HepG2 (cell line): Measurements from ENCODE around the gene MYL6. TPM values are rescaled to one million over a fixed set of nuclear protein-coding genes. Genes with fewer than 3 reads are reported as not detected.

Experiments
- ARNT2 ChIP-seq: sonication (generic); formaldehyde crosslinking; IDR thresholded peaks from 2 replicates; pipeline ENCODE4 v1.8.0; 2022; ENCODE audit warnings: mild to moderate bottlenecking, low read depth, missing genetic modification reagents, moderate library complexity
- ELF1 ChIP-seq: sonication (generic); formaldehyde crosslinking; IDR thresholded peaks from 2 replicates; pipeline ENCODE4 v1.4.0; 2020; ENCODE audit warnings: missing genetic modification reagents
- ELF4 ChIP-seq: sonication (generic); formaldehyde crosslinking; IDR thresholded peaks from 2 replicates; pipeline ENCODE4 v1.5.0; 2020; ENCODE audit warnings: missing genetic modification reagents, mild to moderate bottlenecking, moderate library complexity, borderline replicate concordance
- FOXJ3 ChIP-seq: sonication (generic); formaldehyde crosslinking; IDR thresholded peaks from 2 replicates; pipeline ENCODE4 v1.4.0; 2020; ENCODE audit warnings: missing genetic modification reagents, mild to moderate bottlenecking, borderline replicate concordance
- KAT7 ChIP-seq: IDR thresholded peaks from 2 replicates; pipeline ENCODE4 v1.6.1; 2018; ENCODE audit warnings: borderline replicate concordance, missing compliant biosample characterization
- MBD4 ChIP-seq: IDR thresholded peaks from 2 replicates; pipeline ENCODE4 v1.6.1; 2012; ENCODE audit warnings: low read length, inconsistent platforms, borderline replicate concordance
- MLXIP ChIP-seq: sonication (generic); formaldehyde crosslinking; IDR thresholded peaks from 2 replicates; pipeline ENCODE4 v1.9.0; 2021; ENCODE audit warnings: missing genetic modification reagents, borderline replicate concordance
- MTA1 ChIP-seq: sonication (generic); formaldehyde crosslinking; IDR thresholded peaks from 2 replicates; pipeline ENCODE4 v1.4.0; 2020; ENCODE audit warnings: missing genetic modification reagents, mild to moderate bottlenecking, borderline replicate concordance
- RBM22 ChIP-seq: fragments of 200-400 bp; formaldehyde crosslinking; optimal IDR thresholded peaks from 2 replicates; pipeline ENCODE3; 2017; ENCODE audit warnings: mild to moderate bottlenecking, low read length, moderate library complexity
- SPEN ChIP-seq: sonication (generic); formaldehyde crosslinking; IDR thresholded peaks from 2 replicates; pipeline ENCODE4 v1.5.1; 2020; ENCODE audit warnings: low read depth, mild to moderate bottlenecking, missing genetic modification reagents
- ZBTB1 ChIP-seq: sonication (generic); formaldehyde crosslinking; IDR thresholded peaks from 2 replicates; pipeline ENCODE4 v1.4.0; 2020; ENCODE audit warnings: missing genetic modification reagents, borderline replicate concordance
- ZNF275 ChIP-seq: sonication (generic); formaldehyde crosslinking; IDR thresholded peaks from 2 replicates; pipeline ENCODE4 v1.8.0; 2022; ENCODE audit warnings: missing genetic modification reagents, mild to moderate bottlenecking, inconsistent platforms, borderline replicate concordance
- ZNF335 ChIP-seq: sonication (generic); formaldehyde crosslinking; IDR thresholded peaks from 2 replicates; pipeline ENCODE4 v1.4.0; 2020; ENCODE audit warnings: missing genetic modification reagents
- ZNF337 ChIP-seq: sonication (generic); formaldehyde crosslinking; IDR thresholded peaks from 2 replicates; pipeline ENCODE4 v1.5.1; 2020; ENCODE audit warnings: missing genetic modification reagents, low read depth, mild to moderate bottlenecking, borderline replicate concordance
- ZNF670 ChIP-seq: sonication (generic); formaldehyde crosslinking; IDR thresholded peaks from 2 replicates; pipeline ENCODE4 v1.8.0; 2022; ENCODE audit warnings: mild to moderate bottlenecking, missing genetic modification reagents, borderline replicate concordance
- ZNF777 ChIP-seq: sonication (generic); formaldehyde crosslinking; IDR thresholded peaks from 2 replicates; pipeline ENCODE4 v1.4.0; 2020; ENCODE audit warnings: missing genetic modification reagents
- ZNF841 ChIP-seq: sonication (generic); formaldehyde crosslinking; IDR thresholded peaks from 2 replicates; pipeline ENCODE4 v1.8.1; 2023; ENCODE audit warnings: missing genetic modification reagents, borderline replicate concordance
- polyA plus RNA-seq, 8 experiments: library from polyadenylated mRNA; depleted of rRNA in 3 of 8; stranded (reverse) in 7 of 8; unstranded in 1 of 8; fragments of >200 nt; fragmentation: Illumina TruSeq in 4 of 8; extraction: Trizol in 4 of 8; gene quantifications; 2 replicates each; pipeline versions ENCODE4 v1.2.1 to v1.2.3, GENCODE V29; 2011 to 2016; ENCODE audit warnings: low read depth in 4 of 8, missing spikeins in 1 of 8, mixed read lengths in 1 of 8; ENCODE audit not compliant: insufficient read depth in 1 of 8
- total RNA-seq, 5 experiments: library from RNA; depleted of rRNA; stranded (reverse); fragments of >200 nt; fragmentation: Illumina TruSeq; extraction: Trizol; gene quantifications; 2 replicates each; pipeline ENCODE4 v1.2.3, GENCODE V29; 2016; ENCODE audit warnings: low read depth in 1 of 5
- TF ChIP-seq, protein P1 (sequence below): sonication (generic); formaldehyde crosslinking; conservative IDR thresholded peaks from 2 replicates; pipeline ENCODE4 v1.4.0; 2020; ENCODE audit warnings: mild to moderate bottlenecking, missing genetic modification reagents, moderate library complexity

The MYL6 gene
- total and polyA plus RNA-seq, 2 of the 13 experiments (the other 11 are each of a cell fraction or from before 2014, with no cell fraction given), result 1,127 to 1,192 TPM

GRCh38 chr12:56116267-56117081 is 41.7 kb upstream of the MYL6 start, which contains the start of gene RPL41 (continued):
- TF ChIP-seq ZNF275 (CRISPR knock-in tag) (no peak; the same call in 1 of the 2 replicates), MTA1 (CRISPR knock-in tag) (0 out of 2 replicates have a peak, but pooled peaks have one; percentile 44), ZNF777 (CRISPR knock-in tag) (peak; percentile 49; the same call in 1 of the 2 replicates), ZNF670 (CRISPR knock-in tag) (no peak), MLXIP (0 out of 2 replicates have a peak, but pooled peaks have one; percentile 64), SPEN (CRISPR knock-in tag) (peak; percentile 83; the same call in 1 of the 2 replicates), FOXJ3 (CRISPR knock-in tag) (no peak), ARNT2 (CRISPR knock-in tag) (peak; percentile 71; the same call in 1 of the 2 replicates), ZBTB1 (CRISPR knock-in tag) (peak; percentile 38; the same call in 1 of the 2 replicates), ZNF337 (CRISPR knock-in tag) (no peak), ELF4 (peak; percentile 75; the same call in 1 of the 2 replicates), ELF1 (CRISPR knock-in tag) (peak; percentile 75), KAT7 (CRISPR knock-in tag) (peak; percentile 28), ZNF841 (CRISPR knock-in tag) (no peak), MBD4 (peak; percentile 62; the same call in 1 of the 2 replicates), ZNF335 (peak; percentile 76; the same call in 1 of the 2 replicates), RBM22 (peak; percentile 95)
- TF ChIP-seq, protein P1, sequence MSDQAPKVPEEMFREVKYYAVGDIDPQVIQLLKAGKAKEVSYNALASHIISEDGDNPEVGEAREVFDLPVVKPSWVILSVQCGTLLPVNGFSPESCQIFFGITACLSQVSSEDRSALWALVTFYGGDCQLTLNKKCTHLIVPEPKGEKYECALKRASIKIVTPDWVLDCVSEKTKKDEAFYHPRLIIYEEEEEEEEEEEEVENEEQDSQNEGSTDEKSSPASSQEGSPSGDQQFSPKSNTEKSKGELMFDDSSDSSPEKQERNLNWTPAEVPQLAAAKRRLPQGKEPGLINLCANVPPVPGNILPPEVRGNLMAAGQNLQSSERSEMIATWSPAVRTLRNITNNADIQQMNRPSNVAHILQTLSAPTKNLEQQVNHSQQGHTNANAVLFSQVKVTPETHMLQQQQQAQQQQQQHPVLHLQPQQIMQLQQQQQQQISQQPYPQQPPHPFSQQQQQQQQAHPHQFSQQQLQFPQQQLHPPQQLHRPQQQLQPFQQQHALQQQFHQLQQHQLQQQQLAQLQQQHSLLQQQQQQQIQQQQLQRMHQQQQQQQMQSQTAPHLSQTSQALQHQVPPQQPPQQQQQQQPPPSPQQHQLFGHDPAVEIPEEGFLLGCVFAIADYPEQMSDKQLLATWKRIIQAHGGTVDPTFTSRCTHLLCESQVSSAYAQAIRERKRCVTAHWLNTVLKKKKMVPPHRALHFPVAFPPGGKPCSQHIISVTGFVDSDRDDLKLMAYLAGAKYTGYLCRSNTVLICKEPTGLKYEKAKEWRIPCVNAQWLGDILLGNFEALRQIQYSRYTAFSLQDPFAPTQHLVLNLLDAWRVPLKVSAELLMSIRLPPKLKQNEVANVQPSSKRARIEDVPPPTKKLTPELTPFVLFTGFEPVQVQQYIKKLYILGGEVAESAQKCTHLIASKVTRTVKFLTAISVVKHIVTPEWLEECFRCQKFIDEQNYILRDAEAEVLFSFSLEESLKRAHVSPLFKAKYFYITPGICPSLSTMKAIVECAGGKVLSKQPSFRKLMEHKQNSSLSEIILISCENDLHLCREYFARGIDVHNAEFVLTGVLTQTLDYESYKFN (CRISPR knock-in tag), result peak; percentile 57
